Body of pancreas (tissue), 4 donors: ENCODE results near the gene RAET1G. TPM values are rescaled to one million over a fixed set of nuclear protein-coding genes. Genes with fewer than 3 reads are reported as not detected.
"Not testable (repeated sequence)": the region's sequence is repeated elsewhere in the genome, so short reads cannot be mapped to it uniquely, and the experiment has no call there.

Experiments
- ATAC-seq: fragments of 150-250 bp; one replicate; pipeline ENCODE4 v1.9.1; 2016
- DNase-seq, 4 donors: peaks; one replicate each; pipeline ENCODE4 v3.0.0-alpha.2; 2019
- H3K27ac ChIP-seq, 4 donors: fragments of 200-600 bp; sonication (generic); 1 replicate in 3 of 4; 2 replicates in 1 of 4; pipeline versions ENCODE4 v1.5.1 to v1.6.1; 2016 to 2019; ENCODE audit warnings: mild to moderate bottlenecking in 1 of 4, mixed read lengths in 1 of 4, moderate library complexity in 1 of 4
- H3K27me3 ChIP-seq, 2 donors: fragments of 200-600 bp; sonication (generic); one replicate each; pipeline ENCODE4 v1.6.0; 2016; ENCODE audit warnings: mild to moderate bottlenecking in 1 of 2
- H3K36me3 ChIP-seq, 2 donors: fragments of 200-600 bp; sonication (generic); replicated peaks in 1 of 2; 2 replicates each; pipeline ENCODE4 v1.5.1; 2016; ENCODE audit warnings: low read depth in 2 of 2; ENCODE audit not compliant: insufficient read depth in 1 of 2
- H3K4me1 ChIP-seq: fragments of 200-600 bp; sonication (generic); one replicate; pipeline ENCODE4 v1.6.0; 2016
- H3K4me3 ChIP-seq, 2 donors: fragments of 200-600 bp; sonication (generic); 1 replicate in 1 of 2; 2 replicates in 1 of 2; pipeline ENCODE4 v1.5.1; 2016 to 2019
- H3K9me3 ChIP-seq, 3 donors: fragments of 200-600 bp; sonication (generic); 1 replicate in 2 of 3; 2 replicates in 1 of 3; pipeline ENCODE4 v1.5.1; 2016
- POLR2A ChIP-seq, 3 donors: fragments of 450-650 bp; IDR thresholded peaks; one replicate each; pipeline ENCODE4 v1.6.1; 2016; ENCODE audit warnings: antibody characterized with exemption in 3 of 3, mild to moderate bottlenecking in 2 of 3
- WGBS, 2 donors: methylation state at CpG; one replicate each; pipeline ENCODE4 v1.1.5; 2017; 5-methylcytosine and 5-hydroxymethylcytosine counted together
- intact Hi-C: fragments of 100-400 bp; cut with DNase I; formaldehyde crosslinking; loops from one replicate; pipeline ENCODE4 v1.15.1; 2023
- total RNA-seq, 2 donors: library from RNA; depleted of rRNA; stranded (reverse); fragments of >200 nt; gene quantifications; one replicate each; pipeline ENCODE4 v1.1.0, GENCODE V29; 2016
- TF ChIP-seq, protein P1 (sequence below), 7 experiments: fragments of 450-650 bp in 4 of 7; fragments of 200-600 bp in 3 of 7; sonication (generic) in 3 of 7; IDR thresholded peaks; one replicate each; pipeline ENCODE4 v1.5.1; 2016 to 2019; ENCODE audit warnings: antibody characterized with exemption in 7 of 7

Gene RAET1G
- total RNA-seq, 2 donors from 2014 or later, result not detected

DNA sequence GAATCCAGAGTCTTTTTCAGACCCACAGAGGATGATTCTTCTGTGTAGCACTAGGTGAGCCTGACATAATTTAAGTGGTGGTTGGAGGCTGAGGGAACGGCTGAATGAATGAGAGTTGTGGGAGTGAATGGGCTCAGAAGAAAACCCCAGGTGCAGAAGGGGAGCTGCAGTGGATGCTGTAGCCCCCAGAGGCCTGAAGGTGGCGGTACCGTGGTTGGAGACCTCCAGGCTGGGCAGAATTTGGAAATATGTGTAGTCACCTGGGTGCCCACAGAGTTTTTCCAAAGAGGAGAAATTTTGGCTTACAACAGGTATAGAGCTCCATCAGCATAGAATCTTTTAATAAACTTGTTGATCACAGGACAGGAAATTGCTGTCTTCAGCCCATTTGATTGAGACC is 6.5 kb upstream of the RAET1G start:
- TF ChIP-seq, protein P1, sequence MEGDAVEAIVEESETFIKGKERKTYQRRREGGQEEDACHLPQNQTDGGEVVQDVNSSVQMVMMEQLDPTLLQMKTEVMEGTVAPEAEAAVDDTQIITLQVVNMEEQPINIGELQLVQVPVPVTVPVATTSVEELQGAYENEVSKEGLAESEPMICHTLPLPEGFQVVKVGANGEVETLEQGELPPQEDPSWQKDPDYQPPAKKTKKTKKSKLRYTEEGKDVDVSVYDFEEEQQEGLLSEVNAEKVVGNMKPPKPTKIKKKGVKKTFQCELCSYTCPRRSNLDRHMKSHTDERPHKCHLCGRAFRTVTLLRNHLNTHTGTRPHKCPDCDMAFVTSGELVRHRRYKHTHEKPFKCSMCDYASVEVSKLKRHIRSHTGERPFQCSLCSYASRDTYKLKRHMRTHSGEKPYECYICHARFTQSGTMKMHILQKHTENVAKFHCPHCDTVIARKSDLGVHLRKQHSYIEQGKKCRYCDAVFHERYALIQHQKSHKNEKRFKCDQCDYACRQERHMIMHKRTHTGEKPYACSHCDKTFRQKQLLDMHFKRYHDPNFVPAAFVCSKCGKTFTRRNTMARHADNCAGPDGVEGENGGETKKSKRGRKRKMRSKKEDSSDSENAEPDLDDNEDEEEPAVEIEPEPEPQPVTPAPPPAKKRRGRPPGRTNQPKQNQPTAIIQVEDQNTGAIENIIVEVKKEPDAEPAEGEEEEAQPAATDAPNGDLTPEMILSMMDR (IDR thresholded peaks at IDR 0.05), result peak in 2 of 7 experiments; percentile 8 to 21
- no peak for TF ChIP-seq POLR2A (IDR thresholded peaks at IDR 0.05)
- peaks cover 12% of the 10 kb centered on the region for H3K4me1 ChIP-seq
- H3K27ac ChIP-seq, result no peak overlapping the region
- no peak for DNase-seq
- no peaks in the 10 kb centered on the region for H3K36me3 ChIP-seq
- 4 to 5% methylated on average over 3 of the region's 3 CpGs for WGBS, 2 donors
- peaks cover 0 to 3% of the 10 kb centered on the region in 2 donors for H3K27me3 ChIP-seq
- no peak overlapping the region for H3K4me3 ChIP-seq
- no peak for ATAC-seq
- H3K9me3 ChIP-seq, result no peaks in the 10 kb centered on the region
- intact Hi-C loops, result loop anchor here (10.0 kb wide), 1 partner anchor 205 kb away; no protein-coding TSS in a partner anchor

DNA sequence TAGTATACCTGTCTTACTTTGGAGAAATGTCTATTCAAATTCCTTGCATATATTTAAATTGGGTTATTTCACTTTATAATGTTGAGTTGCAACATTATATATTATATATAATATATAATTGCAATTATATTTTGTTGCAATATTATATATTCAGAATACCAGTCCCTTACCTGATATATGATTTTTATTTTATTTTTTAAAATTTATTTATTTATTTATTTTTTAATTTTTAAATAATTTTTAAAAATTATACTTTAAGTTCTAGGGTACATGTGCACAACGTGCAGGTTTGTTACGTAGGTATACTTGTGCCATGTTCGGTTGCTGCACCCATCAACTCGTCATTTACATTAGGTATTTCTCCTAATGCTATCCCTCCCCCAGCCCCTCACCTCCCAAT is 4.1 kb upstream of the RAET1G start:
- DNase-seq, H3K27ac ChIP-seq, H3K4me3 ChIP-seq, H3K27me3 ChIP-seq, H3K36me3 ChIP-seq, ATAC-seq, H3K9me3 ChIP-seq: not testable (repeated sequence)
- WGBS, 2 donors, result 62 to 77% methylated on average over 4 of the region's 4 CpGs
- intact Hi-C loops, result loop anchor here (10.0 kb wide), 1 partner anchor 202 kb away; no protein-coding TSS in a partner anchor
- H3K4me1 ChIP-seq, result peaks cover 27% of the 10 kb centered on the region

GRCh38 chr6:149925974-149926777 is 3.3 kb upstream of the RAET1G start:
- ATAC-seq, result peak; percentile 91

DNA sequence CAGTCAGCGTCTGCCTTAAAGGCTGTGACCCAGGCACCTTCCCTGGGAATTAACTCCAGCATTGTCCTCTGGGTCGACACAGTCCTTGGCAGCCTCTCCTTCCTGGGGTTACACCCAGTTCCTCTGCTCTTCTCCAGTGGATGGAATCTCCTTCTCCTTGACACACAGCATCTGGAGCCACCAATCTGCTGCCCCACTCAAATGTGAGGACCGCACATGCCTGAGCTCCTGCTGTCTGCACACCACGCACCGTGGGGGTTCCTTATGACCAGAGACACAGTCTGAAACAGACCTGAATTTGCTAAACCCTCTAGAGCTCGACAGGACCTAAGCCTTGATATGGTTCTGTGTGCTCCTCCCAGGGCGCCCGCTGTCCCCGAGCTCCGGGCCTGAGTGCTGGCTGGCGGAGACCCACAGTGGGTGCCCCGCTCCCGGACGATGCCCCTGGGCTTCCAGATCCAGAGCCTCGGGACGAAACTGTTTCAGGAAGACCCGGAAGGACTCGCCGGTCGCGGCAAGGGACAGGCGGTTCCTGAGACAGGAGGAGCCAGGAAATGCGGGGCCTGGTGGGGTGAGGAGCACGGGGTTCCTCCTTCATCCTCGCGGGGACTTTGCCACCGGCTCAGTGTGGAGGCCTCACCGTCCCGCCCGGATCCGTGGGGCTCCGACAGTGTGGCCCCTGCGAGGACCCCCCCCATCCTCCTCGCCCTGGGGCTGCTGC is 2.5 kb upstream of the RAET1G start:
- intact Hi-C loops, result loop anchor here (10.0 kb wide), 1 partner anchor 201 kb away; no protein-coding TSS in a partner anchor

More at GRCh38 chr6:149925974-149926777, 3.3 kb upstream of the RAET1G start:
- Histone ChIP-seq H3K4me1 (peaks cover 27% of the 10 kb centered on the region), H3K36me3 (no peaks in the 10 kb centered on the region), H3K9me3 (no peaks in the 10 kb centered on the region), H3K27ac (peak overlapping the region in 1 of 4 donors; percentile 12), H3K4me3 (peak overlapping the region; percentile 16 to 24), H3K27me3 (no peaks in the 10 kb centered on the region)
- 1 to 2% methylated on average over 23 to 31 of the region's 31 CpGs for WGBS, 2 donors
- no peak for TF ChIP-seq POLR2A (IDR thresholded peaks at IDR 0.05)
- TF ChIP-seq, protein P1 (IDR thresholded peaks at IDR 0.05), result peak; percentile 89 to 99 (median 98)
- intact Hi-C loops, result loop anchor here (10.0 kb wide), 1 partner anchor 201 kb away; no protein-coding TSS in a partner anchor
- DNase-seq, result peak; percentile 90 to 95 (median 92)

More for the DNA sequence above, 2.5 kb upstream of the RAET1G start:
- Histone ChIP-seq H3K4me1 (peaks cover 27% of the 10 kb centered on the region), H3K36me3 (no peaks in the 10 kb centered on the region), H3K4me3 (peak overlapping the region; percentile 16 to 24), H3K9me3 (no peaks in the 10 kb centered on the region), H3K27ac (peak overlapping the region in 1 of 4 donors; percentile 12), H3K27me3 (no peaks in the 10 kb centered on the region)
- DNase-seq, result peak in 2 of 4 donors; percentile 29
- 12 to 38% methylated on average over 5 to 34 of the region's 34 CpGs for WGBS, 2 donors
- TF ChIP-seq, protein P1 (IDR thresholded peaks at IDR 0.05), result no peak
- TF ChIP-seq POLR2A (IDR thresholded peaks at IDR 0.05), result no peak
- peak; percentile 5 for ATAC-seq
